Activated CD4-positive, CD25-positive, alpha-beta regulatory T cell treated with anti-CD3 and anti-CD28 coated beads, Interleukin-2, amount 50 U/mL, for 16 hours (primary cell): ENCODE measurements around the gene YY1.
A peak's percentile ranks its signal among the peaks of the same experiment; 100 is the strongest.
"Not testable (repeated sequence)": the region's sequence is repeated elsewhere in the genome, so short reads cannot be mapped to it uniquely, and the experiment has no call there.

ENCODE experiments used
- DNase-seq: peaks from one replicate; pipeline ENCODE4 v3.0.0-alpha.2; 2020; ENCODE audit warnings: low read depth, low spot score

Gene YY1

GRCh38 chr14:100213956-100214769 is 24.8 kb upstream of the YY1 start:
- peak; percentile 75 for DNase-seq

DNA sequence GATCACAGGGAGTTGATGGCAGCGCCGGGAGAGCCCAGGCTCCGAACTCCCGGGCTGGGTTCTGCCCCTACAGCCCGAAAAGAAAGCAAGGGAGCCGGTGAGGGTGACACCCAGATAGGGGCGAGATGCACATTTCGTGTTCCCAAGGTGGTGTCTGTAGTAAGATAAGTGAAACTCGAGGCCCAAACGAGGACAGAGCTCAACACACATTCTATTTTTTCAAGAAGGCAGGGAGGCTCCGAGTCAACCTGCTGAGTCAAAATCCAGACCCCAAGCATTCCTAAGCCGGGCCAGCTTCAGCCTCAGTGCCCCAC is 24.2 kb upstream of the YY1 start:
- DNase-seq = no peak

DNA sequence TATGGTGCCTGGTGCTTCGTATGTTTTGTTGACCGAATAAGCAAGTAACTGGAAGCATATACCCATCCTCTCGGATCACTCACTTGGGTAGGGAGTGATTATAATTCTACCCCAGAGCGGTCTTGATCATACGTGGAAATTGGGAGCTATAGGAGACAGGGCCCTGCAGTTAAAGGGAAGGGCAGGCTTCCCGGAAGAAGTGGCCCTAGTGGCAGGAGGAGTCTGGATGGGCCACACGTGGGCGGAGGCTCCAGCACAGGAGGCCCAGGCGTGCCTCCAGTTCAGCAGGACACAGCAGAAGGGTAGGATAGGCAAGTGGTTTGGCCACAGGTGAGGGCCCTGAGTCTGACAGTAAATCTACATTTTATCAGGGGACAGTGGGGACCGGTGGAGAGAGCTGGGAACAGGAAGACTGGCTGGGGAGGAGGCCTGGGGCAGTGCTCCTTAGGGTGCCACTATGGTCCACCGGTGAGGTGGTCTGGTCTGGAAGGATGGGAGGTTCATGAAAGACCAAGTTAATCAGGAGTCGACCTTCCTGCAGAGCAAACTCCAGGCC is 23.5 kb upstream of the YY1 start:
- DNase-seq = no peak

DNA sequence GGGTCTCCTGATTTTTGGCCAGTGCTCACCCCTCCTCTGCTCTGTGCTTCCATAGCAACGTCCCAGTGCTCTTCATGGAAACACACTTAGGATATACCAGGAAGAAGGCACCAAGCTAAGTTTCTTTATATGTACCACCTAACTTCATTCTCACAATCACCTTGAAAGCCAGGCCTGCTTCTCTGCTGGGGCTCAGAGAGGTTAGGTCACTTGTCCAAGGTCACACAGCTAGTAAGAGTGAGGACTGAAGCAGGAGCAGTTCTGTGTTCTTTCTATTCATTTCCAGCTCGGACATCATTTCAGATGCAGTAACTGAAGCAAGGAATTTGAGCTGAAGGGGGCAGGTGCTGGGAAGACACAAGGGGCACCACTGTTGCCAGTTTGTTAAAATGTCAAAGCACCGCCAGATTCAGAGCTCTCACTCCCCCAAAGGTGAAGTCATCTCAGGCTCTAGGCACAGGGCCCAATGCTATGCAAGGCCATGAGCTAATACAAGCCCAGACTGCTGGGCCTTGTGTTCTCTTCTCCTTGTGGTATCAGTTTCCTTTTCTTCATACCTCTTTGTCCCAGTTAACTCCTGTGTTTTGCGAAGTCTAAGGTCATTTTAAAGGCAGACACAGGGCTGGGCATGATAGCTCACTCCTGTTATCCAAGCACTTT is 19.7 kb upstream of the YY1 start:
- no peak for DNase-seq

- peak; percentile 43 for DNase-seq
Measured at GRCh38 chr14:100221533-100222223, 17.3 kb upstream of the YY1 start.

- no peak for DNase-seq
Measured at GRCh38 chr14:100222224-100223093, 16.5 kb upstream of the YY1 start.

- DNase-seq = no peak
Measured at GRCh38 chr14:100223332-100224201, 15.4 kb upstream of the YY1 start.

DNA sequence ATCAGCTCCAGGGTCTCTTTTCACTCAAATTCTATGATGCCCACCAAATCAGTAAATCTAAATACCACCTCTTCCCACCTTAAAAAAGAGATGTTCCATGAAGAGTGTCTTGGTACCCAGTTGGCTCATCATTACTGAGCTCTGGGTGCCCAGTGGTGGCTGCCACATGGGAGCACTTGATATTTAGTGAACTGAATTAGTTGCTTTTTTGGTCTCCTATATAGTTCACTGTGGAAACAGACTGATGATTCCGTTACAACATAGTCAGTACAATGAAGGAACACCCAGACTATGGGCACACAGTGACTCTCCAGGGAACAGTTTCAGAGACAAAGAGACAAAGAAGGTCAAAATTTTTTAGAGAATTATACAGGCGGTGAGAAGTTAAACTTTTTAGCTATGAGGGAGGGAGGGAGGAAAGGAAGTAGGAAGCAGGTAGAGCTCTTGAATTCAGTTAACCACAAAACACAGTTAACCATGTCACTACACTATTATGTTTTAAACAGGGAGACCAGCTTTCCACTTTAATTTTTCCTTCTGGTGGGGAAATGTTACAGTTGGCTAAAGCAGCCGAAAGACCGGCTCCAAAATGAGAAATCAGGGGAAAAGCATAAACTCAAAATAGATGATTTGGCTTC is 14.6 kb upstream of the YY1 start:
- no peak for DNase-seq

GRCh38 chr14:100225169-100225568 is 13.8 kb upstream of the YY1 start:
- DNase-seq = no peak

GRCh38 chr14:100230361-100230760 is 8.6 kb upstream of the YY1 start:
- DNase-seq = no peak

DNA sequence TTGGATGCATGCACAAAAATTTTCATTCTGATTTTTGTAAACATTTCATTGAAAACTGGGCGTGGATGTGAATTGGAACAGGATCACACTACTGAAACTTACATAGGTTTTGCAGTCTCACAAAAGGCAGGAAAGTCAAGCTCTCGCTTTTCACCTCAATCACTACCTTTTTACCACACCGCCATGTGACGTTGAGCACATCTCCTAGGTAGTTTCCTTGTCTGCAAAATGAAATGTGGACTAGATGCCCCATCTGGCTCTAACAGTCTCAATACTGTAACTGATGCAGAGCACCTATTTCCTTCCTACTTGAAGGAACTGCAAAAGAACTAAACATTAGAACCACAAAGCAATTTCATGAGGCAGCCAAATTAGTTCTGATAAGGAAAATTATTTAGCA is 4.4 kb upstream of the YY1 start:
- no peak for DNase-seq

- not testable (repeated sequence) for DNase-seq
Measured at GRCh38 chr14:100236271-100236818, 2.6 kb upstream of the YY1 start.

- no peak for DNase-seq
Measured at GRCh38 chr14:100236881-100237280, 2.1 kb upstream of the YY1 start.

- peak; percentile 25 for DNase-seq
Measured at GRCh38 chr14:100237735-100238418, 1.1 kb upstream of the YY1 start.

- DNase-seq = no peak
Measured at GRCh38 chr14:100239211-100239839, 381 bp downstream of the YY1 start.

- peak; percentile 72 for DNase-seq
Measured at GRCh38 chr14:100239840-100240667, 1.1 kb downstream of the YY1 start.

DNA sequence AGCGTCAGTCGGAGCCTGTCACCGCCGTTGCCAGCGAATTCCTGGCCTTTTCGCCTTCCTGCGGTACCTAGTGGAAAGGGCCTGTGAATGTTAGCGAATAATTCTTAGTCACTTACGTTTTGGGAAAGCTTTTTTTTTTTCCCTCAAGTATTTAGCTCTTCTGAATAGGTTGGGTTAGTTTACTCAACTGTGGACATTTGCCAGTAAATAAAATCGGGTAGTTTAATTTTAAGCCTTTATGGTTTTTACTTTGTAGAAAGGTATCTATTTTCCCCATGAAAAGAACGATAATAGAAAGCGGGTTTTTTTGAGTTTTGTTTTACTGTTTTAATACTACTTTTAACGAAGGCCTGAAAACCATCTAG is 1.7 kb downstream of the YY1 start:
- DNase-seq = no peak

GRCh38 chr14:100241279-100241678 is 2.3 kb downstream of the YY1 start:
- DNase-seq = no peak
